CD4-positive, alpha-beta memory T cell (primary cell): Measurements from ENCODE around the gene POR. TPM values are rescaled to one million over a fixed set of nuclear protein-coding genes. Genes with fewer than 3 reads are reported as not detected.

Experiments
- CTCF ChIA-PET: fragments of 350-600 bp; sonication (Branson Sonifier 250); formaldehyde crosslinking; loops from one replicate; lab custom pipeline; 2021; ENCODE audit warnings: inconsistent platforms; ENCODE audit not compliant: partially characterized antibody; lab: Charles Lee
- POLR2A ChIA-PET: fragments of 350-600 bp; sonication (Branson Sonifier 250); formaldehyde crosslinking; loops from one replicate; lab custom pipeline; 2021; ENCODE audit not compliant: partially characterized antibody; lab: Charles Lee
- DNase-seq, 5 donors: peaks; one replicate each; pipeline versions ENCODE4 v3.0.0 to v3.0.0-alpha.2; 2020 to 2022; ENCODE audit warnings: mixed read lengths in 1 of 5
- H3K27ac ChIP-seq: one replicate; pipeline ENCODE4 v1.7.0; 2013; ENCODE audit warnings: low read depth, low read length
- H3K27me3 ChIP-seq: 2 replicates; pipeline ENCODE4 v1.7.0; 2013; ENCODE audit warnings: mild to moderate bottlenecking, low read length, moderate library complexity; ENCODE audit not compliant: insufficient read depth
- H3K36me3 ChIP-seq: 2 replicates; pipeline ENCODE4 v1.7.0; 2013; ENCODE audit warnings: mild to moderate bottlenecking, low read length, moderate library complexity; ENCODE audit not compliant: insufficient read depth
- H3K4me1 ChIP-seq: 2 replicates; pipeline ENCODE4 v1.7.0; 2013; ENCODE audit warnings: mild to moderate bottlenecking, low read length, moderate library complexity; ENCODE audit not compliant: insufficient read depth
- H3K4me3 ChIP-seq, 2 donors: one replicate each; pipeline ENCODE4 v1.7.0; 2013; ENCODE audit warnings: low read length in 2 of 2, mild to moderate bottlenecking in 1 of 2
- H3K9me3 ChIP-seq, 2 donors: one replicate each; pipeline ENCODE4 v1.7.0; 2013; ENCODE audit warnings: low read length in 2 of 2, control low read depth in 1 of 2; ENCODE audit not compliant: control insufficient read depth in 1 of 2
- H3K27ac Mint-ChIP-seq, 7 donors: one replicate each; pipeline ENCODE4 v1.8.0; 2020 to 2021; ENCODE audit warnings: mixed read lengths in 7 of 7, mild to moderate bottlenecking in 6 of 7, inconsistent platforms in 3 of 7, moderate library complexity in 3 of 7
- H3K27me3 Mint-ChIP-seq, 2 donors: one replicate each; pipeline ENCODE4 v1.8.0; 2020 to 2021; ENCODE audit warnings: mixed read lengths in 2 of 2
- H3K36me3 Mint-ChIP-seq, 2 donors: one replicate each; pipeline ENCODE4 v1.8.0; 2020 to 2021; ENCODE audit warnings: mixed read lengths in 2 of 2, inconsistent platforms in 1 of 2, mild to moderate bottlenecking in 1 of 2
- H3K4me1 Mint-ChIP-seq, 4 donors: one replicate each; pipeline ENCODE4 v1.8.0; 2020 to 2021; ENCODE audit warnings: mixed read lengths in 4 of 4, mild to moderate bottlenecking in 1 of 4
- H3K4me3 Mint-ChIP-seq, 8 donors: one replicate each; pipeline ENCODE4 v1.8.0; 2020 to 2021; ENCODE audit warnings: mixed read lengths in 8 of 8, mild to moderate bottlenecking in 7 of 8, moderate library complexity in 6 of 8, inconsistent platforms in 3 of 8
- H3K9me3 Mint-ChIP-seq, 8 donors: one replicate each; pipeline ENCODE4 v1.8.0; 2020 to 2021; ENCODE audit warnings: mixed read lengths in 8 of 8, mild to moderate bottlenecking in 5 of 8, inconsistent platforms in 3 of 8, moderate library complexity in 1 of 8
- intact Hi-C: fragments of 100-400 bp; cut with micrococcal nuclease; formaldehyde crosslinking; loops from one replicate; pipeline ENCODE4 v1.15.1; 2023
- polyA plus RNA-seq, 2 donors: library from polyadenylated mRNA; unstranded; fragments of 300-500 nt; fragmentation: Illumina TruSeq; gene quantifications; one replicate each; pipeline ENCODE4 v1.2.3, GENCODE V29; 2021
- total RNA-seq, 2 experiments: library from RNA; stranded (reverse); gene quantifications; one replicate each; pipeline ENCODE4 v1.2.3, GENCODE V29; 2021

POR gene
- total and polyA plus RNA-seq, 4 experiments from 2014 or later = 45.6 to 71.1 (median 54.0) TPM

GRCh38 chr7:75944507-75944906, 29.6 kb downstream of the POR start:
- Histone ChIP-seq H3K9me3 (no peaks in the 10 kb centered on the region), H3K4me3 (no peak overlapping the region), H3K36me3 (no peaks in the 10 kb centered on the region), H3K27me3 (no peaks in the 10 kb centered on the region), H3K27ac (no peak overlapping the region), H3K4me1 (no peaks in the 10 kb centered on the region)
- intact Hi-C loops = no loop called here
- peaks cover 6 to 9% of the 10 kb centered on the region in 2 donors for H3K36me3 Mint-ChIP-seq
- no peaks in the 10 kb centered on the region for H3K27me3 Mint-ChIP-seq
- ChIA-PET POLR2A (no interaction called here), CTCF (no interaction called here)
- no peak overlapping the region for H3K4me3 Mint-ChIP-seq
- no peaks in the 10 kb centered on the region for H3K9me3 Mint-ChIP-seq
- peaks cover 7 to 15% (median 10%) of the 10 kb centered on the region in 4 donors for H3K4me1 Mint-ChIP-seq
- no peak for DNase-seq
- peak overlapping the region in 1 of 7 donors; percentile 23 for H3K27ac Mint-ChIP-seq

DNA sequence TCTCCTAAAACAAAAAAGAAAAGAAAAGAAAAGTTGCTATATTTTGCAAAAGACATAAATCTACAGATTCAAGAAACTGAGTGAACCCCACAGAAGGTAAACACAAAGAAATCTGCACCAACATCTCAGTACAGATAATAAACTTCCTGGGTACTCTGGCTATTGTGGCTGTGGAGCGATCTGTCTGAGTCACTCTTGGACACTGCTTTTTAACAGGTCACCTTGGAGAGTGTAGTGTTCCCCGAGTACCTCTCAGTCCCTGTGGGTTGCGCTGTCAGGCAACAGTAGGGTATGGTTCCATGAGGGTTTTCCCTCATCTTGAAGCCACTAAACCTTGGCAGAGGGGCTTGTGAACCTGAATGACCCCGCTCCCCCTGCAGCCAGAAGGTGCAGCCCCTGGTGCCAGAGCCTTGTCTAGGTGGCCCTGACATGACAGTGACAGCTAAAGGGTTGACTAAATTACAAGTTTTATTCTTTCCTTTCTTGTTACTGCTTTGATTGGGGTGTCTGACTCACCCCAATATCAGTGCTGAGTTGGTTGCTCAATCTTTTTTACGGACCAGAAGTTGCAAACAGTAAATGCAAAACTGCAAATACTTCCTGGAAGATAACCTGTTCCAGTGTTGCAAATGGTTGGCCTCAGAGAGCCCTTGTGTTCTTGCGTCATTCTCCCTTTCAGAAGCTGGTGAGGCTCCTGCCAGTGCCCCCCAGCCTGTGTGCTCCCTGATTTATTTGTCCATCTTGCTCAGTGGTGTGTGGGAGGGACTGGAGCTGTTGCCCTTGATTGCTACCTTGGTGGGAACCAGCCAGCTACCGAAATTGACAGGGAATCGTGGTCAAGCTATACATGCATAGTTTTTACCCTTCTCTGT, 30.6 kb downstream of the POR start:
- H3K27me3 Mint-ChIP-seq = no peaks in the 10 kb centered on the region
- Histone ChIP-seq H3K27me3 (no peaks in the 10 kb centered on the region), H3K4me3 (no peak overlapping the region), H3K9me3 (no peaks in the 10 kb centered on the region), H3K4me1 (no peaks in the 10 kb centered on the region), H3K27ac (no peak overlapping the region), H3K36me3 (no peaks in the 10 kb centered on the region)
- ChIA-PET CTCF (no interaction called here), POLR2A (no interaction called here)
- H3K27ac Mint-ChIP-seq = peak overlapping the region in 3 of 7 donors; percentile 23 to 69 (median 36)
- H3K4me3 Mint-ChIP-seq = no peak overlapping the region
- DNase-seq = no peak
- H3K4me1 Mint-ChIP-seq = peaks cover 8 to 15% (median 11%) of the 10 kb centered on the region in 4 donors
- H3K36me3 Mint-ChIP-seq = peaks cover 6 to 9% of the 10 kb centered on the region in 2 donors
- H3K9me3 Mint-ChIP-seq = no peaks in the 10 kb centered on the region
- intact Hi-C loops = no loop called here

- H3K27ac Mint-ChIP-seq = peak overlapping the region in 1 of 7 donors; percentile 61
Observed at GRCh38 chr7:75946207-75946855, 31.4 kb downstream of the POR start.

GRCh38 chr7:75948179-75948578, 33.2 kb downstream of the POR start:
- Mint-ChIP-seq H3K9me3 (no peaks in the 10 kb centered on the region), H3K27ac (peak overlapping the region in 1 of 7 donors; percentile 16), H3K36me3 (peaks cover 5 to 6% of the 10 kb centered on the region in 2 donors), H3K4me1 (peaks cover 8 to 15% (median 10%) of the 10 kb centered on the region in 4 donors), H3K27me3 (no peaks in the 10 kb centered on the region), H3K4me3 (no peak overlapping the region)
- Histone ChIP-seq H3K36me3 (no peaks in the 10 kb centered on the region), H3K4me1 (no peaks in the 10 kb centered on the region), H3K9me3 (no peaks in the 10 kb centered on the region), H3K27ac (no peak overlapping the region), H3K4me3 (no peak overlapping the region), H3K27me3 (no peaks in the 10 kb centered on the region)
- no peak for DNase-seq
- intact Hi-C loops = no loop called here
- ChIA-PET POLR2A (no interaction called here), CTCF (no interaction called here)

More at GRCh38 chr7:75946207-75946855, 31.4 kb downstream of the POR start:
- peaks cover 8 to 15% (median 11%) of the 10 kb centered on the region in 4 donors for H3K4me1 Mint-ChIP-seq
- H3K9me3 Mint-ChIP-seq = no peaks in the 10 kb centered on the region
- intact Hi-C loops = no loop called here
- H3K4me3 Mint-ChIP-seq = no peak overlapping the region
- H3K36me3 Mint-ChIP-seq = peaks cover 6 to 9% of the 10 kb centered on the region in 2 donors
- no peaks in the 10 kb centered on the region for H3K4me1 ChIP-seq
- H3K36me3 ChIP-seq = no peaks in the 10 kb centered on the region
- no peaks in the 10 kb centered on the region for H3K9me3 ChIP-seq
- H3K27me3 Mint-ChIP-seq = no peaks in the 10 kb centered on the region
- DNase-seq = no peak
- no peak overlapping the region for H3K4me3 ChIP-seq
- no peaks in the 10 kb centered on the region for H3K27me3 ChIP-seq
- H3K27ac ChIP-seq = no peak overlapping the region
- POLR2A ChIA-PET = no interaction called here
- CTCF ChIA-PET = no interaction called here

GRCh38 chr7:75950111-75950681, 35.2 kb downstream of the POR start:
- ChIA-PET POLR2A (no interaction called here), CTCF (no interaction called here)
- Histone ChIP-seq H3K27me3 (no peaks in the 10 kb centered on the region), H3K36me3 (no peaks in the 10 kb centered on the region), H3K9me3 (no peaks in the 10 kb centered on the region), H3K4me1 (no peaks in the 10 kb centered on the region), H3K4me3 (no peak overlapping the region), H3K27ac (no peak overlapping the region)
- H3K4me3 Mint-ChIP-seq = no peak overlapping the region
- peaks cover 6 to 9% (median 7%) of the 10 kb centered on the region in 4 donors for H3K4me1 Mint-ChIP-seq
- peaks cover 5 to 8% of the 10 kb centered on the region in 2 donors for H3K36me3 Mint-ChIP-seq
- H3K27ac Mint-ChIP-seq = peak overlapping the region in 1 of 7 donors; percentile 57
- DNase-seq = no peak
- no peaks in the 10 kb centered on the region for H3K9me3 Mint-ChIP-seq
- intact Hi-C loops = no loop called here
- no peaks in the 10 kb centered on the region for H3K27me3 Mint-ChIP-seq

DNA sequence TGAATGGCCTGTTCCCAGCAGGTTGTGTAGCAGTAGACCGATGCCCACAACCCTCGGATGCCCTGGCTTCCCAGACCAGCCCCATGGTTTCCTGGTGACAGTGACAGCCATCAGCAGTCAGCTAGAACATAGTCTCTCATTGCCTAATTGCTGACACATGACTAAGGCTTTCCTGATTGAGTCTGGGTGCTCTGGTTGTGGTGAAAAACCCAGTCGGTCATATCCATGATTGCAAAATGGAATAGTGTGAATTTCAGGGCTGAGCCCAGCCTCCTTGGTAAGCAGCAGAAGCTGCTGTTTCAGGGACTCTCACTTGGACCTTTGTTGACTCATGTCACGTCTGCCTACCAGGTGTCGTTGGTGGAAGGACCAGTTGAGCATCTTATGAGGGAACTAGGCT, 36.6 kb downstream of the POR start:
- peaks cover 4 to 9% (median 7%) of the 10 kb centered on the region in 4 donors for H3K4me1 Mint-ChIP-seq

GRCh38 chr7:75953431-75953830, 38.5 kb downstream of the POR start:
- no peak overlapping the region for H3K4me3 ChIP-seq
- Mint-ChIP-seq H3K4me3 (no peak overlapping the region), H3K36me3 (peaks cover 17 to 28% of the 10 kb centered on the region in 2 donors), H3K27me3 (no peaks in the 10 kb centered on the region), H3K4me1 (peaks cover 2 to 6% (median 5%) of the 10 kb centered on the region in 4 donors), H3K27ac (no peak overlapping the region), H3K9me3 (no peaks in the 10 kb centered on the region)
- intact Hi-C loops = no loop called here
- no peaks in the 10 kb centered on the region for H3K9me3 ChIP-seq
- peaks cover 8% of the 10 kb centered on the region for H3K36me3 ChIP-seq
- POLR2A ChIA-PET = no interaction called here
- H3K4me1 ChIP-seq = no peaks in the 10 kb centered on the region
- CTCF ChIA-PET = no interaction called here
- H3K27ac ChIP-seq = no peak overlapping the region
- DNase-seq = no peak
- H3K27me3 ChIP-seq = no peaks in the 10 kb centered on the region

More for the DNA sequence above, 36.6 kb downstream of the POR start:
- Histone ChIP-seq H3K4me1 (no peaks in the 10 kb centered on the region), H3K9me3 (no peaks in the 10 kb centered on the region), H3K27ac (no peak overlapping the region), H3K4me3 (no peak overlapping the region), H3K36me3 (peaks cover 7% of the 10 kb centered on the region), H3K27me3 (no peaks in the 10 kb centered on the region)
- Mint-ChIP-seq H3K9me3 (no peaks in the 10 kb centered on the region), H3K36me3 (peaks cover 9 to 17% of the 10 kb centered on the region in 2 donors), H3K27me3 (no peaks in the 10 kb centered on the region), H3K4me3 (no peak overlapping the region), H3K27ac (no peak overlapping the region)
- intact Hi-C loops = no loop called here
- CTCF ChIA-PET = interaction anchor here (0.6 kb wide), 1 partner anchor 109 kb away, joined by 3 read pairs; no protein-coding TSS in a partner anchor
- no peak for DNase-seq
- POLR2A ChIA-PET = no interaction called here
